Gastroesophageal sphincter (tissue), 4 donors: ENCODE measurements around the gene TMEM106C. TPM values are rescaled to one million over a fixed set of nuclear protein-coding genes. Genes with fewer than 3 reads are reported as not detected.

Source experiments
- ATAC-seq: fragments of 150-250 bp; one replicate; pipeline ENCODE4 v1.9.1; 2016; ENCODE audit warnings: mild to moderate bottlenecking, moderate library complexity
- H3K27ac ChIP-seq, 4 donors: fragments of 200-600 bp; sonication (generic) in 3 of 4; 1 replicate in 3 of 4; 2 replicates in 1 of 4; pipeline ENCODE4 v1.5.1; 2016 to 2019
- H3K27me3 ChIP-seq: fragments of 200-600 bp; sonication (generic); one replicate; pipeline ENCODE4 v1.5.1; 2019
- H3K36me3 ChIP-seq, 2 donors: fragments of 200-600 bp; sonication (generic); one replicate each; pipeline ENCODE4 v1.5.1; 2019; ENCODE audit warnings: control low read depth in 1 of 2
- H3K4me1 ChIP-seq, 3 donors: fragments of 200-600 bp; sonication (generic); 1 replicate in 2 of 3; 2 replicates in 1 of 3; pipeline ENCODE4 v1.5.1; 2016 to 2019; ENCODE audit warnings: control low read depth in 2 of 3
- H3K4me3 ChIP-seq, 2 donors: fragments of 200-600 bp; sonication (generic); one replicate each; pipeline ENCODE4 v1.5.1; 2019; ENCODE audit warnings: mild to moderate bottlenecking in 1 of 2, moderate library complexity in 1 of 2
- H3K9me3 ChIP-seq, 3 donors: fragments of 200-600 bp; sonication (generic); one replicate each; pipeline ENCODE4 v1.5.1; 2017 to 2019; ENCODE audit warnings: control low read depth in 2 of 3
- CTCF ChIP-seq, 4 experiments: fragments of 200-600 bp in 2 of 4; fragments of 450-650 bp in 2 of 4; sonication (generic) in 1 of 4; IDR thresholded peaks; one replicate each; pipeline ENCODE4 v1.5.1; 2017 to 2019; ENCODE audit warnings: antibody characterized with exemption in 4 of 4, mild to moderate bottlenecking in 2 of 4, moderate library complexity in 2 of 4
- EP300 ChIP-seq: sonication (generic); formaldehyde crosslinking; IDR thresholded peaks from one replicate; pipeline ENCODE4 v1.6.1; 2017; ENCODE audit warnings: antibody characterized with exemption, mild to moderate bottlenecking
- POLR2A ChIP-seq, 2 donors: fragments of 450-650 bp; IDR thresholded peaks; one replicate each; pipeline ENCODE4 v1.6.1; 2017; ENCODE audit warnings: antibody characterized with exemption in 2 of 2, mild to moderate bottlenecking in 2 of 2, moderate library complexity in 1 of 2
- POLR2AphosphoS5 ChIP-seq: sonication (generic); formaldehyde crosslinking; IDR thresholded peaks from one replicate; pipeline ENCODE4 v1.6.1; 2017; ENCODE audit warnings: antibody characterized with exemption
- WGBS, 2 donors: methylation state at CpG; one replicate each; pipeline ENCODE4 v1.1.5; 2018; ENCODE audit warnings: low coverage in 1 of 2; 5-methylcytosine and 5-hydroxymethylcytosine counted together
- total RNA-seq, 4 donors: library from RNA; depleted of rRNA; stranded (reverse); fragments of >200 nt; gene quantifications; one replicate each; pipeline ENCODE4 v1.1.0, GENCODE V29; 2016

Gene TMEM106C
- total RNA-seq, 4 donors from 2014 or later = 67.3 to 156 (median 95.1) TPM

- peak within 1 kb of the TSS in 1 of 2 donors; percentile 47 for H3K4me3 ChIP-seq
- no peak within 1 kb of the TSS for H3K27ac ChIP-seq
- H3K9me3 ChIP-seq = no peaks in the 10 kb centered on the region
- H3K4me1 ChIP-seq = peaks cover 6 to 47% (median 34%) of the 10 kb centered on the region in 3 donors
- no peaks in the 10 kb centered on the region for H3K36me3 ChIP-seq
- WGBS, 2 donors = 0 to 2% methylated on average over 6 to 14 of the region's 83 CpGs
- ATAC-seq = no peak
- peaks cover 97% of the 10 kb centered on the region for H3K27me3 ChIP-seq
- TF ChIP-seq POLR2A (IDR thresholded peaks at IDR 0.05) (no peak), CTCF (IDR thresholded peaks at IDR 0.05) (no peak), POLR2AphosphoS5 (no peak), EP300 (no peak)
Measured at GRCh38 chr12:48004053-48004941, 40.9 kb downstream of the TMEM106C start, which contains the start of gene COL2A1. Gene COL2A1, minus strand, starts transcription at chr12:48004476. Its CDS starts 155 bp downstream, at chr12:48004321.

GRCh38 chr12:48005001-48005749, 41.8 kb downstream of the TMEM106C start:
- Histone ChIP-seq H3K4me3 (peak overlapping the region in 1 of 2 donors; percentile 47), H3K27me3 (peaks cover 95% of the 10 kb centered on the region), H3K36me3 (no peaks in the 10 kb centered on the region), H3K27ac (no peak overlapping the region), H3K9me3 (no peaks in the 10 kb centered on the region), H3K4me1 (peaks cover 6 to 47% (median 34%) of the 10 kb centered on the region in 3 donors)
- TF ChIP-seq CTCF (IDR thresholded peaks at IDR 0.05) (no peak), POLR2AphosphoS5 (no peak), EP300 (no peak)
- no peak for ATAC-seq
- WGBS, 2 donors = 37 to 53% methylated on average over 6 to 8 of the region's 30 CpGs

- H3K4me3 ChIP-seq = no peak overlapping the region
- no peaks in the 10 kb centered on the region for H3K9me3 ChIP-seq
- TF ChIP-seq EP300 = no peak
- no peak for TF ChIP-seq POLR2A (IDR thresholded peaks at IDR 0.05)
- TF ChIP-seq CTCF (IDR thresholded peaks at IDR 0.05) = no peak
- TF ChIP-seq POLR2AphosphoS5 = no peak
- peaks cover 6 to 47% (median 34%) of the 10 kb centered on the region in 3 donors for H3K4me1 ChIP-seq
- H3K27me3 ChIP-seq = peaks cover 96% of the 10 kb centered on the region
- no peak for ATAC-seq
- no peak overlapping the region for H3K27ac ChIP-seq
- H3K36me3 ChIP-seq = no peaks in the 10 kb centered on the region
Measured at GRCh38 chr12:48005750-48006021, 42.3 kb downstream of the TMEM106C start.

- no peaks in the 10 kb centered on the region for H3K36me3 ChIP-seq
- no peak overlapping the region for H3K27ac ChIP-seq
- no peak for ATAC-seq
- 65 to 74% methylated on average over 4 of the region's 4 CpGs for WGBS, 2 donors
- no peak overlapping the region for H3K4me3 ChIP-seq
- no peak for TF ChIP-seq CTCF (IDR thresholded peaks at IDR 0.05)
- TF ChIP-seq POLR2AphosphoS5 = no peak
- TF ChIP-seq POLR2A (IDR thresholded peaks at IDR 0.05) = no peak
- no peak for TF ChIP-seq EP300
- H3K4me1 ChIP-seq = peaks cover 6 to 32% (median 29%) of the 10 kb centered on the region in 3 donors
- no peaks in the 10 kb centered on the region for H3K9me3 ChIP-seq
- H3K27me3 ChIP-seq = peaks cover 91% of the 10 kb centered on the region
Measured at GRCh38 chr12:48007206-48007605, 43.8 kb downstream of the TMEM106C start.
